PC-3 (cell line): ENCODE measurements around the gene TEAD1. TPM values are rescaled to one million over a fixed set of nuclear protein-coding genes. Genes with fewer than 3 reads are reported as not detected.
"Not testable (repeated sequence)": the region's sequence is repeated elsewhere in the genome, so short reads cannot be mapped to it uniquely, and the experiment has no call there.

ENCODE experiments used
- ATAC-seq: fragments of 200-7000 bp; cut with Tn5 transposase; 2 replicates; pipeline ENCODE4 v1.9.1; 2020; ENCODE audit warnings: mild to moderate bottlenecking, moderate library complexity
- BruUV-seq: library from RNA; stranded (reverse); fragments of 400-500 nt; replicated peaks from 2 replicates; lab custom pipeline; 2021; lab: Mats Ljungman, UMichigan
- CTCF ChIA-PET: fragments of 300-600 bp; sonication (Branson Sonifier 250); formaldehyde crosslinking; loops from one replicate; lab custom pipeline; 2022; ENCODE audit warnings: antibody characterized with exemption; lab: Charles Lee
- POLR2A ChIA-PET: fragments of 300-600 bp; sonication (Branson Sonifier 250); formaldehyde crosslinking; loops from one replicate; lab custom pipeline; 2022; ENCODE audit warnings: antibody characterized with exemption; ENCODE audit not compliant: unreplicated experiment; lab: Charles Lee
- DNase-seq: peaks from one replicate; pipeline ENCODE4 v3.0.0-alpha.2; 2015
- H2AFZ ChIP-seq: fragments of 300-600 bp; sonication (generic); 2 replicates; pipeline ENCODE4 v1.6.0; 2016; ENCODE audit warnings: antibody characterized with exemption, low read length
- H3F3A ChIP-seq: fragments of 300-600 bp; sonication (generic); one replicate; pipeline ENCODE4 v1.6.0; 2017; ENCODE audit warnings: antibody characterized with exemption, low read length, control low read depth, mild to moderate bottlenecking; ENCODE audit not compliant: unreplicated experiment
- H3K27ac ChIP-seq: fragments of 300-600 bp; sonication (generic); 2 replicates; pipeline ENCODE4 v1.5.1; 2016; ENCODE audit warnings: mild to moderate bottlenecking, low read length
- H3K27me3 ChIP-seq: fragments of 300-600 bp; sonication (generic); 2 replicates; pipeline ENCODE4 v1.6.1; 2016; ENCODE audit warnings: low read length, mixed read lengths
- H3K36me3 ChIP-seq: fragments of 300-600 bp; sonication (generic); 2 replicates; pipeline ENCODE4 v1.6.1; 2016; ENCODE audit warnings: low read depth, mixed run types, low read length, mixed read lengths
- H3K4me1 ChIP-seq: fragments of 300-600 bp; sonication (generic); 2 replicates; pipeline ENCODE4 v1.5.1; 2016; ENCODE audit warnings: low read length; ENCODE audit not compliant: insufficient read depth
- H3K4me2 ChIP-seq: fragments of 300-600 bp; sonication (generic); 2 replicates; pipeline ENCODE4 v1.6.0; 2016; ENCODE audit warnings: low read length
- H3K4me3 ChIP-seq: fragments of 300-600 bp; sonication (generic); 2 replicates; pipeline ENCODE4 v1.5.1; 2016; ENCODE audit warnings: mild to moderate bottlenecking, low read length, mixed read lengths
- H3K79me2 ChIP-seq: fragments of 300-600 bp; sonication (generic); 2 replicates; pipeline ENCODE4 v1.6.1; 2017; ENCODE audit warnings: low read length, mixed read lengths
- H3K9ac ChIP-seq: fragments of 300-600 bp; sonication (generic); 2 replicates; pipeline ENCODE4 v1.6.0; 2016; ENCODE audit warnings: mild to moderate bottlenecking, low read length
- H3K9me2 ChIP-seq: fragments of 300-600 bp; sonication (generic); replicated peaks from 2 replicates; pipeline ENCODE4 v1.6.1; 2016; ENCODE audit warnings: mixed run types, low read length, mixed read lengths
- H3K9me3 ChIP-seq: fragments of 300-600 bp; sonication (generic); 2 replicates; pipeline ENCODE4 v1.6.1; 2016; ENCODE audit warnings: low read length, mixed read lengths
- H4K20me1 ChIP-seq: fragments of 300-600 bp; sonication (generic); 2 replicates; pipeline ENCODE4 v1.6.1; 2016; ENCODE audit warnings: low read length, mixed read lengths
- CTCF ChIP-seq: fragments of 300-600 bp; sonication (generic); conservative IDR thresholded peaks from 2 replicates; pipeline ENCODE4 v1.5.1; 2017; ENCODE audit warnings: antibody characterized with exemption, low read depth, mild to moderate bottlenecking, low read length
- EZH2 ChIP-seq: fragments of 300-600 bp; sonication (generic); IDR thresholded peaks from one replicate; pipeline ENCODE4 v1.6.1; 2017; ENCODE audit warnings: antibody characterized with exemption, mild to moderate bottlenecking, low read length; ENCODE audit not compliant: unreplicated experiment
- EZH2phosphoT487 ChIP-seq: fragments of 300-600 bp; sonication (generic); IDR thresholded peaks from 2 replicates; pipeline ENCODE4 v1.6.1; 2018; ENCODE audit warnings: mild to moderate bottlenecking, antibody characterized with exemption, low read length, borderline replicate concordance
- intact Hi-C: fragments of 100-400 bp; cut with micrococcal nuclease; formaldehyde crosslinking; loops from 2 replicates; pipeline ENCODE4 v1.9.0; 2023
- total RNA-seq: library from RNA; depleted of rRNA; stranded (reverse); fragments of >200 nt; gene quantifications from 2 replicates; pipeline ENCODE4 v1.2.3, GENCODE V29; 2014

Gene TEAD1
- total RNA-seq, 1 experiment from 2014 or later, result 70.2 TPM

DNA sequence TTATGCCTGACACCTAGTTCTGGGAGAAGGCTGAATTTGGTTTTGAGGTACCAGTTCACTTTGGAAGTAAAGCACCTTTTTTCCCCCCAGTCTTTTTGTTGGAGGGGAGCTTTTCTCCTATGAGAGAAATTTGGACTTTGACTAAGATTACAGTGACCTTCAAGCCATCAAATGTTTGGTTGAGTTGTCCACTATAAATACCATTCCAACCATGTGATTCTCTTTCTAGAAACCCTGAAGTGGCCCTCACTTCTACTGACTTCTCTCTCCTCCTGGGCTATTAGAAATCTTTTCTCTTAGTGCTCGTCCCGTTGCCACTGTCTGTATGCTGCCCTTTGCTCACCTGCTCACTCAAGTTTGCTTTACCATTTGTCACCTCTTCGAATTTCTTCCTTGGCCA is 82.6 kb downstream of the TEAD1 start:
- ChIA-PET POLR2A (no interaction called here), CTCF (no interaction called here)
- H2AFZ ChIP-seq, result no peak overlapping the region
- peaks cover 19% of the 10 kb centered on the region for H4K20me1 ChIP-seq
- no peak overlapping the region for H3K4me3 ChIP-seq
- TF ChIP-seq CTCF (no peak), EZH2phosphoT487 (no peak), EZH2 (no peak)
- no peaks in the 10 kb centered on the region for H3K27me3 ChIP-seq
- no peak overlapping the region for H3K4me2 ChIP-seq
- H3F3A ChIP-seq, result no peaks in the 10 kb centered on the region
- ATAC-seq, result no peak
- H3K36me3 ChIP-seq, result no peaks in the 10 kb centered on the region
- no peak overlapping the region for H3K9ac ChIP-seq
- no peaks in the 10 kb centered on the region for H3K9me2 ChIP-seq
- no peaks in the 10 kb centered on the region for H3K9me3 ChIP-seq
- no peak overlapping the region for H3K27ac ChIP-seq
- peaks cover 33% of the 10 kb centered on the region for H3K4me1 ChIP-seq
- no peak for DNase-seq
- no TSS peak for BruUV-seq
- peaks cover 95% of the 10 kb centered on the region for H3K79me2 ChIP-seq
- intact Hi-C loops, result no loop called here

- Histone ChIP-seq H2AFZ (no peak overlapping the region), H3K79me2 (peaks cover 96% of the 10 kb centered on the region), H3F3A (no peaks in the 10 kb centered on the region), H3K9ac (no peak overlapping the region), H3K36me3 (no peaks in the 10 kb centered on the region), H3K4me3 (no peak overlapping the region), H3K9me3 (no peaks in the 10 kb centered on the region), H3K9me2 (no peaks in the 10 kb centered on the region), H3K27me3 (no peaks in the 10 kb centered on the region), H4K20me1 (peaks cover 19% of the 10 kb centered on the region), H3K4me2 (no peak overlapping the region), H3K27ac (no peak overlapping the region), H3K4me1 (peaks cover 33% of the 10 kb centered on the region)
- no peak for TF ChIP-seq EZH2
- no peak for TF ChIP-seq CTCF
- no peak for TF ChIP-seq EZH2phosphoT487
- DNase-seq, result no peak
- POLR2A ChIA-PET, result no interaction called here
- intact Hi-C loops, result no loop called here
- no TSS peak for BruUV-seq
- CTCF ChIA-PET, result no interaction called here
- ATAC-seq, result no peak
Measured at GRCh38 chr11:12757416-12757815, 83.2 kb downstream of the TEAD1 start.

DNA sequence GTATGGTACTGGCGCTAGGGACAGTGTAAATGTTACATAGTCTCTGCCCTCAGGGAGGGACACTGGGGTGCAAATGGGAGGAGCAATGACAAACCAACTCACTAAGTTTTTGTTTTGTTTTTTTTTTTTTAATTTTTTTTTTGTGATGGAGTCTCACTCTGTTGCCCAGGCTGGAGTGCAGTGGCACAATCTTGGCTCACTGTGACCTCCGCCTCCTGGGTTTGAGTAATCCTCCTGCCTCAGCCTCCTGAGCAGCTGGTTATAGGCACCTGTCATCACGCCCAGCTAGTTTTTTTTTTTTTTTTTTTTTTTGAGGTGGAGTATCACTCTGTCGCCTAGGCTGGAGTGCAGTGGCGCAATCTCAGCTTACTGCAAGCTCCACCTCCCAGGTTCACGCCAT is 83.9 kb downstream of the TEAD1 start:
- H3K4me1 ChIP-seq, result peaks cover 33% of the 10 kb centered on the region
- intact Hi-C loops, ATAC-seq: not testable (repeated sequence)

More for the DNA sequence above, 83.9 kb downstream of the TEAD1 start:
- H3K36me3 ChIP-seq, H3K27ac ChIP-seq, BruUV-seq, H3K9me3 ChIP-seq, DNase-seq, H3K9ac ChIP-seq, H3K4me3 ChIP-seq, H3K4me2 ChIP-seq, H3K27me3 ChIP-seq, H2AFZ ChIP-seq, CTCF ChIA-PET, H3F3A ChIP-seq, H3K9me2 ChIP-seq: not testable (repeated sequence)
- Histone ChIP-seq H3K79me2 (peaks cover 96% of the 10 kb centered on the region), H4K20me1 (peaks cover 19% of the 10 kb centered on the region)
- POLR2A ChIA-PET, result interaction anchor here (0.6 kb wide), 1 partner anchor 1020 kb away, joined by 10 read pairs; no protein-coding TSS in a partner anchor
